Mononuclear cell (primary cell): ENCODE measurements around the gene TMIGD2. TPM values are rescaled to one million over a fixed set of nuclear protein-coding genes. Genes with fewer than 3 reads are reported as not detected.
"Not testable (repeated sequence)": the region's sequence is repeated elsewhere in the genome, so short reads cannot be mapped to it uniquely, and the experiment has no call there.

Source experiments
- H3K27me3 ChIP-seq: 2 replicates; pipeline ENCODE4 v1.6.0; 2011; ENCODE audit warnings: low read length, control low read depth; ENCODE audit not compliant: insufficient read depth
- H3K4me1 ChIP-seq: 2 replicates; pipeline ENCODE4 v1.5.1; 2011; ENCODE audit warnings: mild to moderate bottlenecking, low read length, control low read depth; ENCODE audit not compliant: insufficient read depth
- H3K4me3 ChIP-seq: 2 replicates; pipeline ENCODE4 v1.5.1; 2011; ENCODE audit warnings: mild to moderate bottlenecking, low read length, moderate library complexity
- H3K9me3 ChIP-seq: 2 replicates; pipeline ENCODE4 v1.5.1; 2011; ENCODE audit warnings: low read depth, mild to moderate bottlenecking, control low read depth, low read length
- total RNA-seq: library from RNA; depleted of rRNA; stranded (reverse); fragments of >200 nt; gene quantifications from one replicate; pipeline ENCODE4 v1.2.3, GENCODE V29; 2012

The TMIGD2 gene, protein sequence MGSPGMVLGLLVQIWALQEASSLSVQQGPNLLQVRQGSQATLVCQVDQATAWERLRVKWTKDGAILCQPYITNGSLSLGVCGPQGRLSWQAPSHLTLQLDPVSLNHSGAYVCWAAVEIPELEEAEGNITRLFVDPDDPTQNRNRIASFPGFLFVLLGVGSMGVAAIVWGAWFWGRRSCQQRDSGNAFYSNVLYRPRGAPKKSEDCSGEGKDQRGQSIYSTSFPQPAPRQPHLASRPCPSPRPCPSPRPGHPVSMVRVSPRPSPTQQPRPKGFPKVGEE
- total RNA-seq: 27.8 TPM

- Histone ChIP-seq H3K4me3 (peak within 1 kb of the TSS; percentile 24), H3K9me3 (no peaks in the 10 kb centered on the region), H3K4me1 (peaks cover 9% of the 10 kb centered on the region), H3K27me3 (no peaks in the 10 kb centered on the region)
Observed at GRCh38 chr19:4302243-4302640, at the start of gene TMIGD2. TMIGD2 (minus strand) TSS chr19:4302389; CDS start chr19:4302385, 4 bp downstream.

- Histone ChIP-seq H3K4me3 (no peak overlapping the region), H3K4me1 (no peaks in the 10 kb centered on the region), H3K9me3 (no peaks in the 10 kb centered on the region), H3K27me3 (no peaks in the 10 kb centered on the region)
Observed at GRCh38 chr19:4350726-4351125, 48.5 kb upstream of the TMIGD2 start.

DNA sequence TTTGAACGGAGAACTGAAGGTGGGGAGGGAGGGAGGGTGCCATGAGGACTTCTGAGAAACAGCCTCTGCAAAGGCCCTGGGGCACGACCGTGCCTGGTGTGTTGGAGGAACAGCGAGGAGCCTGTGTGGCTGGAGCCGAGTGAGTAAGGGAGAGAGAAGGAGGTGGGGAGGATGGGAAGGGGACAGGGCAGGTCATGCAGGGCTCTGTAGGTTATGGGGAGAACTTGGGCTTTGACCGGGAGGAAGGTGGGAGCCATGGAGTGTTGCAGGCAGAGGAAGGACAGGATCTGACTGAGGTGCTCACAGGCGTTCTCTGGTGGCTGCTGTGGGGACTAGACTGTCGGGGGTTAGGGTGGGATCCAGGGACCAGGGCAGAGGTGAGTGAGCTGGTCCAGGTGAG is 47.9 kb upstream of the TMIGD2 start:
- no peaks in the 10 kb centered on the region for H3K27me3 ChIP-seq
- H3K9me3 ChIP-seq: no peaks in the 10 kb centered on the region
- H3K4me3 ChIP-seq: no peak overlapping the region
- H3K4me1 ChIP-seq: no peaks in the 10 kb centered on the region

GRCh38 chr19:4349225-4349624 is 47.0 kb upstream of the TMIGD2 start:
- not testable (repeated sequence) for H3K27me3 ChIP-seq, H3K9me3 ChIP-seq, H3K4me1 ChIP-seq, H3K4me3 ChIP-seq

DNA sequence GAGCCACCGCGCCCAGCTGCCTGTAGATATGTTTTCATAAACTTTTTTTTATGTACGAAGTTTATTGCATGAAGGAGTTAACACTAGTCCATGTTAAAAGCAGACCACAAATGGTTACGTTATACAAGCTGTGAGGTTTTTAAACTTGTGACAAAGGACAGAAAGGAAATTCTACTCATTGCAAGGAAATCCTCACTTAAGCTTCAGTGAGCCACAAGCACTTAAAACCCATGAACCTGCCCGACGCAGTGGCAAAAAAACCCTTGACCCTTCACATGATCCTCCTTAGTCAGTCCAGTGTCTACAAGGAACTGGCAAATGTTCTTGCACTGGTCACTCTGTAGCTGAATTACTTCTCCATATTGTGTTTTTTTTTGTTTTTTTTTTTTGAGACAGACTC is 45.3 kb upstream of the TMIGD2 start:
- Histone ChIP-seq H3K4me1 (peaks cover 10% of the 10 kb centered on the region), H3K9me3 (no peaks in the 10 kb centered on the region), H3K4me3 (no peak overlapping the region), H3K27me3 (no peaks in the 10 kb centered on the region)

DNA sequence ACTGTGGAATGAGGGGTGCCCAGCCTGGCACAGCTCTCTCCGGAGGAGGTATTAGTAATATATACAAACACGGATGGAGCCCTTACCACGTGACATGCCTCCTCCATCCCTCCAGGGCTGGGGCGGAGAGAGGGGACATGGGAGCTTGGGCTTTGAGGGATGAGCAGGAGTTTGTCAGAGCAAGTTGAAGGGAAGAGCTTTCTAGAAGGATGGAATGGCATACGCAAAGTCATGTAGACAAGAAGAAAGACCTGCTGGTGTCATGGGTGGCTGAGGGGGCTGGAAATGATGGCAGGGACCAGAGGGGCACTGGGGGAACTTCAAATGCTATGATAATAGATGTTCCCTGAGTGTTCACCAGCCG is 43.8 kb upstream of the TMIGD2 start:
- no peaks in the 10 kb centered on the region for H3K27me3 ChIP-seq
- no peak overlapping the region for H3K4me3 ChIP-seq
- H3K4me1 ChIP-seq: peaks cover 17% of the 10 kb centered on the region
- H3K9me3 ChIP-seq: no peaks in the 10 kb centered on the region

DNA sequence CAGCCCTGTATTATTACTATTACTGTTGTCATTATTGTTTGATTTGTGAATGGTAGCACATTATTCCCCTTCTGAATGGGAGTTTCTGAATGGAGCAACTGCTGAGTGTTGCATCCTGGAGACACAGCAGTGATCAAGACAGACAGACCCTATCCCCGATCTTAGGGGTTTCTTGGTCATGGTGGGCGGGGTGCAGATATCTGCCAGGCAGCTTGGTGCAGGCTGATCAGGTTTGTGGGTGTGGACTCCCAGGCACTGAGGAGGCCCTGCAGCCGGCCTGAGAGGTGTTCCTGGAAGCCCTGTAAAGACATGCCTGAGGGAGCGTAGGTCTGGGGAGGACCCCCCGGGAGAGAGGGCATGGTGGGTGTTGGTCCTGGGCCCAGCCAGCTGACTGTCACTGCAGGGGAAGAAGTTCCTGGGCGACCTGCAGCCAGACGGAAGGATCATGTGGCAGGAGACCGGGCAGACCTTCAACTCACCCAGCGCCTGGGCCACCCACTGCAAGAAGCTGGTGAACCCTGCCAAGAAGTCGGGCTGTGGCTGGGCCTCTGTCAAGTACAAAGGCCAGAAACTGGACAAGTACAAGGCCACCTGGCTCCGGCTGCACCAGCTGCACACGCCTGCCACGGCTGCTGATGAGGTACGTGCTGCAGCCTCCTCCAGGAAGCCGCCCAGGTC is 43.3 kb upstream of the TMIGD2 start:
- no peaks in the 10 kb centered on the region for H3K9me3 ChIP-seq
- H3K27me3 ChIP-seq: no peaks in the 10 kb centered on the region
- H3K4me3 ChIP-seq: no peak overlapping the region
- H3K4me1 ChIP-seq: peaks cover 17% of the 10 kb centered on the region

DNA sequence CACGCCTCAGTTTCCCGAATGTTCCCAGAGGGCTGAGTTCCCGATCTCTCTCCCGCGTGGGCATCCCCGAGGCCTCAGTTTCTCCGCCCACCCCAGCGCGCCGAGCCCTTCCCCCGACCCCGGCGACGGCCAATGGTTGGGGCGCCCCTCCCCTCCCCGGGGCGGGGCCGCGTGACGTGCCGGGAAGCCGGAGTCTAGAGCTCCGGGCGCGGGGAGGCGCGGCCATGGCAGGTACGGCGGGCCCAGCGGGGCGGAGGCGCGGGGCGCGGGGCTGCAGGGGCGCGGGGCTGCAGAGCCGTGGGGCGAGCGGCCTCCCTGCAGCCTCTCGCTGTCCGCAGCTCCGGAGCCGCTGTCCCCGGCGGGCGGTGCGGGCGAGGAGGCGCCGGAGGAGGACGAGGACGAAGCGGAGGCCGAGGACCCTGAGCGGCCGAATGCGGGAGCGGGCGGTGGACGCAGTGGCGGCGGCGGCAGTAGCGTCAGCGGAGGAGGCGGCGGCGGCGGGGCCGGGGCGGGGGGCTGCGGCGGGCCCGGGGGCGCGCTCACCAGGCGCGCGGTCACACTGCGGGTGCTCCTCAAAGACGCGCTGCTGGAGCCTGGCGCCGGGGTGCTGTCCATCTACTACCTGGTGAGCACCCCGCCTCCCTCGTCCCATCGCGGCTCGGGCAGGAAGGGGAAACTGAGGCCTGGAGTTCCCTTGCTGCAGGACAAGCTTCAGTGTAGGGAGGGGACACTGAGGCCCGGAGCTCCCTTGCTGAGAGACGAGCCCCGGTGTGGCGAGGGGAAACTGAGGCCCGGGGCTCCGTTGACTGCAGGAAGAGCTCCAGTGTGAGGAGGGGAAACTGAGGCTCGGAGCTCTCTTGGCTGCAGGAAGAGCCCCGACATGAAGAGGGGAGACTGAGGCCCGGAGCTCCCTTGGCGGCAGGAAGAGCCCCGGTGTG is 41.5 kb upstream of the TMIGD2 start, which contains the start of gene MPND:
MPND (plus strand) TSS at position 193 of the 938 bp plus-strand sequence; CDS start at position 225, 32 bp downstream.
- Histone ChIP-seq H3K27me3 (no peaks in the 10 kb centered on the region), H3K9me3 (no peaks in the 10 kb centered on the region), H3K4me1 (peaks cover 23% of the 10 kb centered on the region), H3K4me3 (peak within 1 kb of the TSS; percentile 73)

- Histone ChIP-seq H3K4me1 (peaks cover 30% of the 10 kb centered on the region), H3K9me3 (no peaks in the 10 kb centered on the region), H3K4me3 (peak overlapping the region; percentile 73), H3K27me3 (no peaks in the 10 kb centered on the region)
Observed at GRCh38 chr19:4342615-4343369, 40.6 kb upstream of the TMIGD2 start.

GRCh38 chr19:4342314-4342614 is 40.1 kb upstream of the TMIGD2 start:
- Histone ChIP-seq H3K9me3 (no peaks in the 10 kb centered on the region), H3K27me3 (no peaks in the 10 kb centered on the region), H3K4me3 (peak overlapping the region; percentile 73), H3K4me1 (peaks cover 31% of the 10 kb centered on the region)

DNA sequence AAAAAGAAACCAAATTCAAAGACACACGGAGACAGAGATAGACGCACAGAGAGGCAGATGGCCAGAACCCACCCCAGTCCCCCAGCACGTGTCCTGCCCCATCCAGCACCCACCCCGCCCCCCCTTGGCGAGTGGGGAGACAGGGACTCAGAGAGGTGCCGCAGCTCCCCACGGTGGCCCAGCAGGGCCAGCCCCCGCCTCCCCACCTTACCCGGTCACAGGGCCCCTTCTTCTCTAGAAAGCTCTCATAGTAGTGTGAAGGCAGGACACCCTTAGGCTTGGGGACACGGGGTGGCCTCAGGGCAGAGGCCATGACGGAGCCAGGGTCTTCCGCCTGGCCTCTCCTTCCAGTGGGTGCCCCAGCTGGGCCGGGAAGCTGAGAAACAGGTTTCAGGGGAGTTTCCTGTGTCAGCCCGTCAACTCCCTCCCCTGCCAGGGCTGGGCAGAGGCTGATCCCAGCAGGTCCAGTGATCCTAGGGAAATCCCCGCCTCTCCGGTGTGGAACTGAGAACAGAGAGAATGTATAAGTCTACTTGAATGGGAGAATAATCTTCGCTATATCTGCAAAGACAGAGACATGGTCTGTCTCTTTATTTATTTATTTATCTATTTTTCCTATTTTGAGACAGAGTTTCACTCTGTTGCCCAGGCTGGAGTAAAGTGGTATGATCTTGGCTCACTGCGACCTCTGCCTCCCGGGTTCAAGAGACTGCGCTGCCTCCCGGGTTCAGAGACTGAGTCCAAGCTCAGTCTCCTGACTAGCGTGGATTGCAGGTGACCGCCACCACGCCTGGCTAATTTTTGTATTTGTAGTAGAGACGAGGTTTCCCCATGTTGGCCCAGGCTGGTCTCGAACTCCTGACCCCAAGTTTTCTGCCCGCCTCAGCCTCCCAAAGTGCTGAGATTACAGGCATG is 36.5 kb upstream of the TMIGD2 start, which contains the start of gene STAP2:
STAP2 (minus strand) TSS at position 387 of the 915 bp plus-strand sequence; CDS start at position 313, 74 bp downstream.
- Histone ChIP-seq H3K27me3 (no peaks in the 10 kb centered on the region), H3K4me1 (peaks cover 21% of the 10 kb centered on the region), H3K9me3 (no peaks in the 10 kb centered on the region), H3K4me3 (peak within 1 kb of the TSS; percentile 26)

DNA sequence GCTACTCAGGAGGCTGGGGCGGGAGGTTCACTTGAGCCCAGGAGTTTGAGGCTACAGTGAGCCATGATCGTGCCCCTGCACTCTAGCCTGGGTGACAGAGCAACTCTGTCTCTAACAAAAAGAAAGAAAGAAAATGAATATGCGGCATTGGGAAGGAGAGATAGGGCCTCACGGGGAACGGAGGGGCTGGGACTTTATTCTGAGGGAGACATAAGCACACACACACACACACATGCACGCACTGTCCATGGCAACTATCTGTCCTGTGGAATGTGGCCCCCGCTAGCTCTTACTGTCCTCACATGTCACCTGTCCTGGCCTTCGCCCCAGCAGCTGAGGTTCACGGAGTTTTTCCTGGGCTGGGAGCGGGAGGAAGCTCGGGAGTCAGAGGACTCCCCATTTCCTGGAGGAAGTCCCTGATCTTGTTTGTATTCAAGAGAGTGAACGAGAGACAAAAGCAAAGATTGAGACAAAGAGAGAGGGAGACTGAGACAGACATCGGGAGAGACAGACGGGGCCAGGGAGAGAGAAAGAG is 35.8 kb upstream of the TMIGD2 start:
- Histone ChIP-seq H3K27me3 (no peaks in the 10 kb centered on the region), H3K4me3 (peak overlapping the region; percentile 26), H3K9me3 (no peaks in the 10 kb centered on the region), H3K4me1 (peaks cover 21% of the 10 kb centered on the region)

DNA sequence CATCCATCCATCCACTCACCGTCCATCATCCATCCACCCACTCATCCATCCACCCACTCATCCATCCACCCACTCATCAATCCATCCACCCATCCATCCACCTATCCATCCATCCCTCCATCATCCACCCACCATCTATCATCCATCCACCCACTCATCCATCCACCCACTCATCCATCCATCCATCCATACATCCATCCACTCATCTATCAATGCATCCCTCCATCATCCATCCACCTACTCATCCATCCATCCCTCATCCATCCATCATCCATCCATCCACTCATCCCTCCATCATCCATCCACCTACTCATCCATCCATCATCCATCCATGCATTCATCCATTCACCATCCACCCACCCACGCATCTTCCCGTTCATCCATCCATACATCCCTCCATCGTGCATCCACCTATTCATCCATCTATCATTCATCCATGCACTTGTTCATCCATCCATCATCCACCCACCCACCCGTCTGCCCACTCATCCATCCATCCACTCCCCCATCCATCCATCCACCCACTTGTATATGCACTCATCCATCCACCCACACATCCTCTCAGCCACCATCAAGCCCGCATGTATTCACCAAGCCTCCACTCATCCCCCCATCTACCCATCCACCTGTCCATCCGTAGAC is 32.9 kb upstream of the TMIGD2 start:
- H3K4me1 ChIP-seq: peaks cover 14% of the 10 kb centered on the region
- H3K9me3 ChIP-seq: no peaks in the 10 kb centered on the region
- H3K4me3 ChIP-seq: no peak overlapping the region
- H3K27me3 ChIP-seq: no peaks in the 10 kb centered on the region
